ENCODE measurements around the gene PDXP. TPM values are rescaled to one million over a fixed set of nuclear protein-coding genes. Genes with fewer than 3 reads are reported as not detected.

PDXP gene
- total RNA-seq, 1 donor from 2014 or later = 13.3 TPM

DNA sequence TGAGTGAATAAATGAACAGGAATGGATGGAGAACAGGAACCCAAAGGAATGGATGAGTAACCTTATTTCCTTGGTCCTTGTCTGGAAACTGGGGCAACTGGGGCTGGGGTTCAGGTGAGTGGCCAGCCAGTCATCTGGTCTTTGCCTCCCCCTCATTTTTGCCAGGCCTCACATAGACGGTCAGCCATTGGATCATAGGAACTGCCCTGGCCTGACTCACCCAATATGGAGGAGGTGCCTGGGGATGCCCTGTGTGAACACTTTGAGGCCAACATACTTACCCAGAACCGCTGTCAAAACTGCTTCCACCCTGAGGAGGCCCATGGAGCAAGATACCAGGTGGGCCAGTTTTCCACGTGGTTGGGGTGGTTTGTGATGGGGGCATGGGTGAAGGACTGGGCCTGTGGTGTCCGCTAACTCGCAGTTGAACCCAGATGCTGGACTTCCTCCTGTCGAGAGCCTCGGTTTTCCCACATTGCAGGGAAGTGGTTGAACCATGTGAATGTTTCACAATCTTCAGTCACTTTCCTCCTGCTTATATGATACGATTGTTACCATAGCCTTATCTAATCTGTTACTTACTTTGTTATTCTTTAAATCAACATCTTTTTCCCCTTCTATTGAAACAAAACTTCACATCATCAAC lies 42.7 kb downstream of the PDXP start:
- TF ChIP-seq CTCF (IDR thresholded peaks at IDR 0.05; ENCODE audit: insufficient read depth, low read length, poor library complexity, severe bottlenecking) = no peak
- no peak for DNase-seq (ENCODE audit: low read depth)
- Histone ChIP-seq H3K4me3 (ENCODE audit: low read depth, low read length) (no peak overlapping the region), H3K27me3 (ENCODE audit: control insufficient read depth, insufficient read depth, low read length) (no peaks in the 10 kb centered on the region), H3K36me3 (ENCODE audit: control insufficient read depth, insufficient read depth, low read length) (no peaks in the 10 kb centered on the region)

GRCh38 chr22:37703906-37704305 lies 45.4 kb downstream of the PDXP start:
- no peak for TF ChIP-seq CTCF (IDR thresholded peaks at IDR 0.05; ENCODE audit: insufficient read depth, low read length, poor library complexity, severe bottlenecking)
- no peaks in the 10 kb centered on the region for H3K36me3 ChIP-seq (ENCODE audit: control insufficient read depth, insufficient read depth, low read length)
- H3K4me3 ChIP-seq (ENCODE audit: low read depth, low read length) = no peak overlapping the region
- no peaks in the 10 kb centered on the region for H3K27me3 ChIP-seq (ENCODE audit: control insufficient read depth, insufficient read depth, low read length)
- DNase-seq (ENCODE audit: low read depth) = no peak

DNA sequence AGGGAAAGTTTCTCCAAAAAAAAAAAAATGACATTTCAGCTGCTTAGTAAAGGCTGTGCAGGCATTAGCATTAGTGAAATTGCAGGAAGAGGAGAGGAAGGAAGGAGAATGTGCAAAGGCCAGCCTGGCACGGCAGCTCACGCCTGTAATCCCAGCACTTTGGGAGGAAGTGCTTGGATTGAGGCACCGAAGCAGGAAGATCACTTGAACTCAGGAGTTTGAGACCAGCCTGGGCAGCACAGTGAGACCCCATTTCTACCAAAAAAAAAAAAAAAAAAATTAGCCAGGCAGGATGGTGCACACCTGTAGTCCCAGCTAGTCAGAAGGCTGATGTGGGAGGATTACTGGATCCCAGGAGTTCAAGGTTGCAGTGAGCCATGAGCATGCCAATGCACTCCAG lies 46.1 kb downstream of the PDXP start:
- DNase-seq (ENCODE audit: low read depth) = no peak
- H3K4me3 ChIP-seq (ENCODE audit: low read depth, low read length) = no peak overlapping the region
- no peaks in the 10 kb centered on the region for H3K36me3 ChIP-seq (ENCODE audit: control insufficient read depth, insufficient read depth, low read length)
- H3K27me3 ChIP-seq (ENCODE audit: control insufficient read depth, insufficient read depth, low read length) = no peaks in the 10 kb centered on the region
- TF ChIP-seq CTCF (IDR thresholded peaks at IDR 0.05; ENCODE audit: insufficient read depth, low read length, poor library complexity, severe bottlenecking) = no peak

- no peaks in the 10 kb centered on the region for H3K27me3 ChIP-seq (ENCODE audit: control insufficient read depth, insufficient read depth, low read length)
- H3K36me3 ChIP-seq (ENCODE audit: control insufficient read depth, insufficient read depth, low read length) = no peaks in the 10 kb centered on the region
- no peak for DNase-seq (ENCODE audit: low read depth)
- no peak overlapping the region for H3K4me3 ChIP-seq (ENCODE audit: low read depth, low read length)
- no peak for TF ChIP-seq CTCF (IDR thresholded peaks at IDR 0.05; ENCODE audit: insufficient read depth, low read length, poor library complexity, severe bottlenecking)
These were observed 46.7 kb downstream of the PDXP start for GRCh38 chr22:37705205-37705604.

- no peak for TF ChIP-seq CTCF (IDR thresholded peaks at IDR 0.05; ENCODE audit: insufficient read depth, low read length, poor library complexity, severe bottlenecking)
- Histone ChIP-seq H3K4me3 (ENCODE audit: low read depth, low read length) (no peak overlapping the region), H3K36me3 (ENCODE audit: control insufficient read depth, insufficient read depth, low read length) (no peaks in the 10 kb centered on the region), H3K27me3 (ENCODE audit: control insufficient read depth, insufficient read depth, low read length) (no peaks in the 10 kb centered on the region)
- no peak for DNase-seq (ENCODE audit: low read depth)
These were observed 50.3 kb downstream of the PDXP start for GRCh38 chr22:37708580-37709444.
